ENCODE data around the gene OTOP3. TPM values are rescaled to one million over a fixed set of nuclear protein-coding genes. Genes with fewer than 3 reads are reported as not detected.
"Not testable (repeated sequence)": the region's sequence is repeated elsewhere in the genome, so short reads cannot be mapped to it uniquely, and the experiment has no call there.

Gene OTOP3
- total and polyA plus RNA-seq, 7 experiments from 2014 or later: not detected

GRCh38 chr17:74904687-74905409 lies 30.9 kb upstream of the OTOP3 start:
- Histone ChIP-seq H3K4me3 (ENCODE audit: low read length) (no peak overlapping the region), H3K27me3 (ENCODE audit: control insufficient read depth in 2 of 2, insufficient read depth in 2 of 2, low read length in 2 of 2) (no peaks in the 10 kb centered on the region), H3K36me3 (ENCODE audit: control insufficient read depth in 2 of 3, insufficient read depth in 3 of 3, low read length in 3 of 3) (no peaks in the 10 kb centered on the region), H3K9me3 (ENCODE audit: control insufficient read depth in 2 of 3, low read length in 3 of 3) (no peaks in the 10 kb centered on the region), H3K27ac (ENCODE audit: low read depth, low read length) (no peak overlapping the region), H3K4me1 (ENCODE audit: control insufficient read depth in 2 of 2, insufficient read depth in 2 of 2, low read length in 2 of 2) (no peaks in the 10 kb centered on the region)
- DNase-seq: no peak
- ChIA-PET POLR2A (interaction anchor here (0.8 kb wide), 1 partner anchor 24 kb away, joined by 3 read pairs; no protein-coding TSS in a partner anchor), CTCF (no interaction called here)
- peaks cover 0 to 17% (median 5%) of the 10 kb centered on the region in 5 donors for H3K27me3 Mint-ChIP-seq
- H3K36me3 Mint-ChIP-seq: no peaks in the 10 kb centered on the region
- intact Hi-C loops (cut with micrococcal nuclease): no loop called here
- peaks cover 0 to 8% (median 3%) of the 10 kb centered on the region in 7 donors for H3K4me1 Mint-ChIP-seq
- ATAC-seq: no peak
- H3K4me3 Mint-ChIP-seq: no peak overlapping the region
- no peaks in the 10 kb centered on the region for H3K9me3 Mint-ChIP-seq
- H3K27ac Mint-ChIP-seq: no peak overlapping the region

DNA sequence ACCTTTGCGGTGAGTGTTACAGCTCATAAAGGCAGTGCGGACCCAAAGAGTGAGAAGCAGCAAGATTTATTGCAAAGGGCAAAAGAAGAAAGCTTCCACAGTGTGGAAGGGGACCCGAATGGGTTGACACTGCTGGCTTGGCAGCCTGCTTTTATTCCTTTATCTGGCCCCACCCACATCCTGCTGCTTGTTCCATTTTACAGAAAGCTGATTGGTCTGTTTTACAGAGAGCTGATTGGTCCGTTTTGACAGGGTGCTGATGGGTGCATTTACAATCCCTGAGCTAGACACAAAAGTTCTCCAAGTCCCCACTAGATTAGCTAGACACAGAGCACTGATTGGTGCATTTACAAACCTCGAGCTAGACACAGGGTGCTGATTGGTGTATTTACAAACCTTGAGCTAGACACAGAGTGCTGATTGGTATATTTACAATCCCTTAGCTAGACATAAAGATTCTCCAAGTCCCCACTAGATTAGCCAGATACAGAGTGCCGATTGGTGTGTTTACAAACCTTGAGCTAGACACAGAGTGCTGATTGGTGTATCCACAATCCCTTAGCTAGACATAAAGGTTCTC lies 29.4 kb upstream of the OTOP3 start:
- H3K27ac ChIP-seq (ENCODE audit: low read depth, low read length); H3K36me3 Mint-ChIP-seq; intact Hi-C loops (cut with micrococcal nuclease); H3K4me3 Mint-ChIP-seq; H3K4me1 ChIP-seq (ENCODE audit: control insufficient read depth in 2 of 2, insufficient read depth in 2 of 2, low read length in 2 of 2); H3K36me3 ChIP-seq (ENCODE audit: control insufficient read depth in 2 of 3, insufficient read depth in 3 of 3, low read length in 3 of 3); H3K4me1 Mint-ChIP-seq; H3K4me3 ChIP-seq (ENCODE audit: low read length); H3K9me3 Mint-ChIP-seq; H3K9me3 ChIP-seq (ENCODE audit: control insufficient read depth in 2 of 3, low read length in 3 of 3); ATAC-seq; CTCF ChIA-PET; H3K27ac Mint-ChIP-seq; DNase-seq; H3K27me3 ChIP-seq (ENCODE audit: control insufficient read depth in 2 of 2, insufficient read depth in 2 of 2, low read length in 2 of 2): not testable (repeated sequence)
- peaks cover 0 to 17% (median 5%) of the 10 kb centered on the region in 5 donors for H3K27me3 Mint-ChIP-seq
- POLR2A ChIA-PET: interaction anchor here (0.8 kb wide), 1 partner anchor 23 kb away, joined by 3 read pairs; no protein-coding TSS in a partner anchor

- ATAC-seq: no peak
- ChIA-PET POLR2A (no interaction called here), CTCF (no interaction called here)
- intact Hi-C loops (cut with micrococcal nuclease): no loop called here
- no peak for DNase-seq
- Mint-ChIP-seq H3K9me3 (no peaks in the 10 kb centered on the region), H3K36me3 (no peaks in the 10 kb centered on the region), H3K27ac (no peak overlapping the region), H3K4me3 (no peak overlapping the region), H3K4me1 (peaks cover 0 to 8% (median 3%) of the 10 kb centered on the region in 7 donors), H3K27me3 (peaks cover 0 to 17% (median 0%) of the 10 kb centered on the region in 5 donors)
- H3K4me3 ChIP-seq (ENCODE audit: low read length): no peak overlapping the region
- H3K27me3 ChIP-seq (ENCODE audit: control insufficient read depth in 2 of 2, insufficient read depth in 2 of 2, low read length in 2 of 2): no peaks in the 10 kb centered on the region
- H3K27ac ChIP-seq (ENCODE audit: low read depth, low read length): no peak overlapping the region
- H3K4me1 ChIP-seq (ENCODE audit: control insufficient read depth in 2 of 2, insufficient read depth in 2 of 2, low read length in 2 of 2): no peaks in the 10 kb centered on the region
- no peaks in the 10 kb centered on the region for H3K36me3 ChIP-seq (ENCODE audit: control insufficient read depth in 2 of 3, insufficient read depth in 3 of 3, low read length in 3 of 3)
- no peaks in the 10 kb centered on the region for H3K9me3 ChIP-seq (ENCODE audit: control insufficient read depth in 2 of 3, low read length in 3 of 3)
Observed at GRCh38 chr17:74907012-74907411, 28.7 kb upstream of the OTOP3 start.

- H3K9me3 ChIP-seq (ENCODE audit: control insufficient read depth in 2 of 3, low read length in 3 of 3); H3K4me1 Mint-ChIP-seq; CTCF ChIA-PET; H3K4me3 Mint-ChIP-seq; H3K27me3 Mint-ChIP-seq; H3K4me3 ChIP-seq (ENCODE audit: low read length); H3K36me3 ChIP-seq (ENCODE audit: control insufficient read depth in 2 of 3, insufficient read depth in 3 of 3, low read length in 3 of 3); H3K4me1 ChIP-seq (ENCODE audit: control insufficient read depth in 2 of 2, insufficient read depth in 2 of 2, low read length in 2 of 2); H3K27me3 ChIP-seq (ENCODE audit: control insufficient read depth in 2 of 2, insufficient read depth in 2 of 2, low read length in 2 of 2); H3K27ac ChIP-seq (ENCODE audit: low read depth, low read length); H3K36me3 Mint-ChIP-seq; intact Hi-C loops (cut with micrococcal nuclease); ATAC-seq; H3K27ac Mint-ChIP-seq; DNase-seq; POLR2A ChIA-PET; H3K9me3 Mint-ChIP-seq: not testable (repeated sequence)
Observed at GRCh38 chr17:74909097-74909496, 26.6 kb upstream of the OTOP3 start.

- H3K4me1 ChIP-seq (ENCODE audit: control insufficient read depth in 2 of 2, insufficient read depth in 2 of 2, low read length in 2 of 2); H3K4me3 ChIP-seq (ENCODE audit: low read length); H3K9me3 Mint-ChIP-seq; H3K36me3 ChIP-seq (ENCODE audit: control insufficient read depth in 2 of 3, insufficient read depth in 3 of 3, low read length in 3 of 3); H3K4me3 Mint-ChIP-seq; ATAC-seq; H3K9me3 ChIP-seq (ENCODE audit: control insufficient read depth in 2 of 3, low read length in 3 of 3); intact Hi-C loops (cut with micrococcal nuclease); H3K27me3 ChIP-seq (ENCODE audit: control insufficient read depth in 2 of 2, insufficient read depth in 2 of 2, low read length in 2 of 2); POLR2A ChIA-PET; H3K27ac ChIP-seq (ENCODE audit: low read depth, low read length); H3K27ac Mint-ChIP-seq; H3K36me3 Mint-ChIP-seq; DNase-seq; H3K4me1 Mint-ChIP-seq: not testable (repeated sequence)
- H3K27me3 Mint-ChIP-seq: peaks cover 0 to 11% (median under 1%) of the 10 kb centered on the region in 5 donors
- CTCF ChIA-PET: interaction anchor here (1.1 kb wide), 1 partner anchor 50 kb away, joined by 3 read pairs; no protein-coding TSS in a partner anchor
Observed at GRCh38 chr17:74911423-74911822, 24.3 kb upstream of the OTOP3 start.

- CTCF ChIA-PET: interaction anchor here (0.6 kb wide), 1 partner anchor 54 kb away, joined by 3 read pairs; no protein-coding TSS in a partner anchor
- no peak for ATAC-seq
- Mint-ChIP-seq H3K36me3 (no peaks in the 10 kb centered on the region), H3K4me3 (no peak overlapping the region), H3K9me3 (no peaks in the 10 kb centered on the region), H3K4me1 (no peaks in the 10 kb centered on the region), H3K27me3 (peaks cover 5 to 18% (median 12%) of the 10 kb centered on the region in 5 donors), H3K27ac (no peak overlapping the region)
- intact Hi-C loops (cut with micrococcal nuclease): no loop called here
- no peaks in the 10 kb centered on the region for H3K36me3 ChIP-seq (ENCODE audit: control insufficient read depth in 2 of 3, insufficient read depth in 3 of 3, low read length in 3 of 3)
- no peaks in the 10 kb centered on the region for H3K9me3 ChIP-seq (ENCODE audit: control insufficient read depth in 2 of 3, low read length in 3 of 3)
- POLR2A ChIA-PET: no interaction called here
- no peak overlapping the region for H3K27ac ChIP-seq (ENCODE audit: low read depth, low read length)
- no peaks in the 10 kb centered on the region for H3K27me3 ChIP-seq (ENCODE audit: control insufficient read depth in 2 of 2, insufficient read depth in 2 of 2, low read length in 2 of 2)
- H3K4me3 ChIP-seq (ENCODE audit: low read length): no peak overlapping the region
- no peaks in the 10 kb centered on the region for H3K4me1 ChIP-seq (ENCODE audit: control insufficient read depth in 2 of 2, insufficient read depth in 2 of 2, low read length in 2 of 2)
- DNase-seq: no peak
Observed at GRCh38 chr17:74916136-74916850, 19.4 kb upstream of the OTOP3 start.
